OCI-M1 (cell line): ENCODE data around the gene PRMT1.

Source experiments
- DNase-seq: peaks from one replicate; lab custom pipeline; 2025; lab: John Stamatoyannopoulos, UW

PRMT1 gene

DNA sequence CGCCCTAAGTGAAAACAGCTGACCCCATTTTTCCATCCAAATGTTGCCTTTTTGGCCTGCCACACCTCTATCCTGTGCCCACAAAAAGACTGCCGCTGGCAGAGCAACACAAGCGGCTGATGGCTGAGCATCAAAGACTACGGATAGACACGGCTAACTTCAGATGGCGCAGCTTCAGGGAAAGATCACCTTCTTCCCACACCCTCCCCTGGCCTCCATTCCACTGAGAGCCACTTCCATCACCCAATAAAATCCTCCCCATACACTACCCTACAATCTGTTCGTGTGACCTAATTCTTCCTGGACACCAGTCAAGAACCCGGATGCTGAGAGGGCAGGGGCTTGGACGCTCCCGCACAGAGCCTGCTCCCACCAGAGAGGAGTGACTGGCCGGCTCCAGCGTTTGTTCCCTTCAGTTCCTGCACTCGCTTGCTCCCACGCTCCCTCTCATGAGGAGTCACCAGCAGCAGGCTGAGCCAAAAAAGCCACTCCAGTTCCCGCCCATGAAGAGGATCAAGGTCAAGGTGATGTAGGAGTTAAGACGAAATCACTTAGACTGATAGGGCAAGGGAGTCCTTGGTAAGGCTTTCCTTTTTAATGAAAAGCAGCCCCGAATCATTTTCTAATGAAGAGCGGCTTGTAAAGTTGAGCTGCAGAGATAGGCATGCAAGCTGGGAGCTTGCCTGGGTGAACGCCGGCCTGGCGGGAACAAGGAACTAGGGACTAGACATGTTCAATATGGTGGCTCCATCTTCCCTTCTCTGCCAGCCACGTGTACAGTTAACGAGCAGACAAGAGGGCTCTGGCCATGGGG lies 50.4 kb downstream of the PRMT1 start:
- no peak for DNase-seq

DNA sequence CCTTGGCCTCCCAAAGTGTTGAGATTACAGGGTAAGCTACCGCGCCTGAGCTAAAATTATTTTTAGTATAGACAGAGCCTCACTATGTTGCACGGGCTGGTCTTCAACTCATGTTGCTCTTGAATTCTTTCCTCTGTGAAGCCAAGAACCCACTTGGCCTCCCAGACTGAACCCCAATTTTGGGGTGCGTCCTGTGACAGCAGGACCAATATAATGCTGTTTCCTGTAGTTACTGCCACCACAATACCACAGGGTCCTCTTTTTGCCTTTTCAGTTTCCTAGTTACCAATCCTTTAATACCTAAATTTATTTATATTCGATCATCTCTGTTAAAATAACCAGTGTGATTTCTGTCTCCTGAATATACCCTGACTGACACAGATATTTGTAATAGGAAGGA lies 53.1 kb downstream of the PRMT1 start:
- no peak for DNase-seq
